ENCODE data around the gene APOD. TPM values are rescaled to one million over a fixed set of nuclear protein-coding genes. Genes with fewer than 3 reads are reported as not detected.
A peak's percentile ranks its signal among the peaks of the same experiment; 100 is the strongest.

Gene APOD
- total RNA-seq, 1 experiment from 2014 or later: not detected

- no CpG with 5 or more reads among the region's 8 CpGs for WGBS (ENCODE audit: extremely low coverage, insufficient read length, low lambda C conversion rate)
- no peak overlapping the region for H2AFZ ChIP-seq (ENCODE audit: low read length)
- H3K4me2 ChIP-seq (ENCODE audit: insufficient read depth, insufficient read length, low read length): peak overlapping the region; percentile 34
- no peak overlapping the region for H3K56ac ChIP-seq (ENCODE audit: insufficient read length, low read depth, low read length)
- H3K4ac ChIP-seq (ENCODE audit: low read depth, low read length): no peak overlapping the region
- no peaks in the 10 kb centered on the region for H3K9me3 ChIP-seq (ENCODE audit: control insufficient read depth, low read depth, low read length)
- peaks cover 6% of the 10 kb centered on the region; the same call in 1 of the 2 replicates for H3K4me1 ChIP-seq (ENCODE audit: insufficient read depth, low read length)
- Mint-ChIP-seq H3K4me3 (peak overlapping the region; percentile 7 to 21; a peak in 3 of 5 replicates), H3K27ac (0 out of 7 replicates have a peak overlapping the region, but pooled peaks of 1 of the 3 experiments have one; percentile 20), H3K9me3 (no peaks in the 10 kb centered on the region), H3K36me3 (ENCODE audit: insufficient read depth in 1 of 3, low read depth in 3 of 3) (peaks cover 0 to 2% (median 0%) of the 10 kb centered on the region in 3 experiments; a peak in 1 of 7 replicates), H3K27me3 (ENCODE audit: low read depth) (peaks cover 35% of the 10 kb centered on the region), H3K4me1 (peaks cover 29 to 47% of the 10 kb centered on the region in 2 experiments)
- H3K79me2 ChIP-seq (ENCODE audit: insufficient read depth, low read length): no peaks in the 10 kb centered on the region
- no peak overlapping the region for H2BK120ac ChIP-seq (ENCODE audit: low read depth, low read length, poor library complexity, severe bottlenecking)
- no peak overlapping the region for H3K9ac ChIP-seq (ENCODE audit: extremely low read depth, insufficient read length, low read length)
- H3T11ph ChIP-seq (ENCODE audit: low read length): no peak overlapping the region
- H3K27me3 ChIP-seq (ENCODE audit: insufficient read depth, low read length): no peaks in the 10 kb centered on the region; the same call in 1 of the 2 replicates
- no peak for DNase-seq
- H4K20me1 ChIP-seq (ENCODE audit: control insufficient read depth, insufficient read depth, insufficient read length): no peaks in the 10 kb centered on the region
- TF ChIP-seq CTCF (conservative IDR thresholded peaks at IDR 0.05): no peak
- H3K23ac ChIP-seq (ENCODE audit: insufficient read length, low read depth, low read length): no peak overlapping the region
- no peak overlapping the region for H4K91ac ChIP-seq (ENCODE audit: insufficient read length, low read depth, low read length)
- no peak overlapping the region for H3K14ac ChIP-seq (ENCODE audit: insufficient read depth, low read length)
- H3K23me2 ChIP-seq (ENCODE audit: insufficient read length, low read depth, low read length, poor library complexity, severe bottlenecking): peaks cover 4% of the 10 kb centered on the region
- no peak overlapping the region for H2BK5ac ChIP-seq (ENCODE audit: insufficient read length, low read length)
- H4K5ac ChIP-seq (ENCODE audit: insufficient read length, low read depth, low read length): no peak overlapping the region
- no peak overlapping the region for H2BK12ac ChIP-seq (ENCODE audit: insufficient read length, low read depth, low read length)
- no peak overlapping the region for H2BK15ac ChIP-seq (ENCODE audit: low read depth, low read length)
- H3K27ac ChIP-seq (ENCODE audit: insufficient read length, low read depth, low read length): no peak overlapping the region
- no peak overlapping the region for H2AK5ac ChIP-seq (ENCODE audit: insufficient read length, low read length)
- no peak overlapping the region for H3K18ac ChIP-seq (ENCODE audit: insufficient read length, low read depth, low read length)
- no peak overlapping the region for H2BK20ac ChIP-seq (ENCODE audit: low read depth, low read length, poor library complexity, severe bottlenecking)
- no peaks in the 10 kb centered on the region for H3K79me1 ChIP-seq (ENCODE audit: insufficient read depth, low read depth, low read length, poor library complexity, severe bottlenecking)
- H4K8ac ChIP-seq (replicated peaks; ENCODE audit: insufficient read length, low read depth, low read length): no peak overlapping the region
These were observed 35.7 kb downstream of the APOD start for GRCh38 chr3:195548006-195548405.
